ENCODE data around the gene AMTN.

DNA sequence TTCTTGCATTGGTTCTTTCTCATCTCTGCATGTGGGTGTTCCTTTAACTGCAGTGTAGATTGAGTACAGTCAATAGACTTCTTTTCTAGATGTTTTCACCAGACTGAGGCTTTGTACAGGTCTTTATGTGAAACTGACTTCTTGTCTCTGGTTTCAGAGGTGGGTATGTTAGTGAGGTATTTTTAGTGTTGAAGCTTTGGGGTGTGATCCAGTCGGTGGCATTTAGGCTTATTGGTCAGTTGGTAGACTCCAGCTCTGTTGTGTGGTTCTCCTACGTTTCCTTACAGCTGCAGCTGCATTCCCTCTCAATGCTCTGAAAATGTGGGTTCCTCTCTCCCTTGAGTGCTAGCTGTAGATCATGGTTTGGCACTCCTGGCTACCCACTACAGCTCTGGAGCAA, 52.4 kb downstream of the AMTN start:
- TF ChIP-seq, protein P1, sequence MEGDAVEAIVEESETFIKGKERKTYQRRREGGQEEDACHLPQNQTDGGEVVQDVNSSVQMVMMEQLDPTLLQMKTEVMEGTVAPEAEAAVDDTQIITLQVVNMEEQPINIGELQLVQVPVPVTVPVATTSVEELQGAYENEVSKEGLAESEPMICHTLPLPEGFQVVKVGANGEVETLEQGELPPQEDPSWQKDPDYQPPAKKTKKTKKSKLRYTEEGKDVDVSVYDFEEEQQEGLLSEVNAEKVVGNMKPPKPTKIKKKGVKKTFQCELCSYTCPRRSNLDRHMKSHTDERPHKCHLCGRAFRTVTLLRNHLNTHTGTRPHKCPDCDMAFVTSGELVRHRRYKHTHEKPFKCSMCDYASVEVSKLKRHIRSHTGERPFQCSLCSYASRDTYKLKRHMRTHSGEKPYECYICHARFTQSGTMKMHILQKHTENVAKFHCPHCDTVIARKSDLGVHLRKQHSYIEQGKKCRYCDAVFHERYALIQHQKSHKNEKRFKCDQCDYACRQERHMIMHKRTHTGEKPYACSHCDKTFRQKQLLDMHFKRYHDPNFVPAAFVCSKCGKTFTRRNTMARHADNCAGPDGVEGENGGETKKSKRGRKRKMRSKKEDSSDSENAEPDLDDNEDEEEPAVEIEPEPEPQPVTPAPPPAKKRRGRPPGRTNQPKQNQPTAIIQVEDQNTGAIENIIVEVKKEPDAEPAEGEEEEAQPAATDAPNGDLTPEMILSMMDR (conservative IDR thresholded peaks at IDR 0.05; ENCODE audit: low read depth, low read length) = no peak
- TF ChIP-seq EZH2phosphoT487 (IDR thresholded peaks at IDR 0.05; ENCODE audit: borderline replicate concordance, low read length) (no peak), EZH2 (IDR thresholded peaks at IDR 0.05; ENCODE audit: low read length, unreplicated experiment) (no peak)
